NB4 (cell line): ENCODE data around the gene METTL21C.

ENCODE experiments used
- DNase-seq: peaks from one replicate; pipeline ENCODE4 v3.0.0; 2010; ENCODE audit warnings: low read depth
- H3K4me3 ChIP-seq: one replicate; pipeline ENCODE4 v1.5.1; 2011; ENCODE audit warnings: mild to moderate bottlenecking, low read depth, low read length, moderate library complexity
- CTCF ChIP-seq: IDR thresholded peaks from one replicate; pipeline ENCODE4 v1.5.1; 2012; ENCODE audit warnings: low read depth, low read length
- MAX ChIP-seq: IDR thresholded peaks from 2 replicates; pipeline ENCODE4 v1.6.1; 2011; ENCODE audit warnings: low read depth, low read length
- MYC ChIP-seq: IDR thresholded peaks from 2 replicates; pipeline ENCODE4 v1.6.1; 2011; ENCODE audit warnings: low read depth, low read length
- POLR2A ChIP-seq: IDR thresholded peaks from 2 replicates; pipeline ENCODE4 v1.6.1; 2011; ENCODE audit warnings: mild to moderate bottlenecking; ENCODE audit not compliant: insufficient read length; ENCODE audit errors: extremely low read depth

Gene METTL21C

GRCh38 chr13:102708211-102708610 is 13.4 kb upstream of the METTL21C start:
- TF ChIP-seq MYC (no peak), MAX (no peak), POLR2A (no peak), CTCF (no peak)
- DNase-seq = no peak
- no peak overlapping the region for H3K4me3 ChIP-seq

- DNase-seq = no peak
- no peak for TF ChIP-seq MYC
- TF ChIP-seq POLR2A = no peak
- no peak for TF ChIP-seq CTCF
- TF ChIP-seq MAX = no peak
- H3K4me3 ChIP-seq = no peak overlapping the region
Observed at GRCh38 chr13:102707467-102707866, 12.6 kb upstream of the METTL21C start.

- DNase-seq = no peak
- H3K4me3 ChIP-seq = no peak overlapping the region
- no peak for TF ChIP-seq MAX
- no peak for TF ChIP-seq POLR2A
- TF ChIP-seq MYC = no peak
- no peak for TF ChIP-seq CTCF
Observed at GRCh38 chr13:102704238-102705058, 9.6 kb upstream of the METTL21C start.

- H3K4me3 ChIP-seq = no peak overlapping the region
- DNase-seq = no peak
- no peak for TF ChIP-seq POLR2A
- no peak for TF ChIP-seq MAX
- no peak for TF ChIP-seq CTCF
- TF ChIP-seq MYC = no peak
Observed at GRCh38 chr13:102703726-102704035, 8.8 kb upstream of the METTL21C start.

- no peak for TF ChIP-seq MYC
- no peak for TF ChIP-seq POLR2A
- TF ChIP-seq MAX = no peak
- no peak for TF ChIP-seq CTCF
- no peak for DNase-seq
- no peak overlapping the region for H3K4me3 ChIP-seq
Observed at GRCh38 chr13:102702965-102703725, 8.3 kb upstream of the METTL21C start.
